Kasumi-1 (cell line): ENCODE measurements around the gene SUCLG2.
A peak's percentile ranks its signal among the peaks of the same experiment; 100 is the strongest.

Experiments
- DNase-seq, 2 experiments: peaks; one replicate each; lab custom pipeline; 2025; lab: John Stamatoyannopoulos, UW

Gene SUCLG2

GRCh38 chr3:67384016-67384415 lies 270.4 kb downstream of the SUCLG2 start:
- DNase-seq = no peak

DNA sequence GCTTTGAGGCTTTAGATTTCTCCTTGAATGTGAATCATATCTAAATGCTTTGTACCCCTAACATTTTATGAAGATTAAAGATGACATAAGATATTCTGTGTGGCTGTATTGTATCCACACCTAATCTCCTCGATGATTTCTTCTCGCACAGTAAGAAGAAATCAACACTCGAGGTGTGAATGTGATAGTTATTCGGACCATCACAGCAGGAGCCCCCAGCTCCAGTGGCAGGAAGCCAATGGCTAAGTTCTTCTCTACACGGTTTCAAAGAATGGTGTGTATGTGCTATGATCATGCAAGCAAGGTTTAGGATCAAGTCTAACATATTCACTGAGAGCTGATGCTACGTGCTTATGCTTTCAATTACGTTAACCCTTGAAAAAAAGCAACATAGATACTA lies 271.0 kb downstream of the SUCLG2 start:
- no peak for DNase-seq

- DNase-seq = no peak
Observed at GRCh38 chr3:67382536-67382935, 271.9 kb downstream of the SUCLG2 start.

DNA sequence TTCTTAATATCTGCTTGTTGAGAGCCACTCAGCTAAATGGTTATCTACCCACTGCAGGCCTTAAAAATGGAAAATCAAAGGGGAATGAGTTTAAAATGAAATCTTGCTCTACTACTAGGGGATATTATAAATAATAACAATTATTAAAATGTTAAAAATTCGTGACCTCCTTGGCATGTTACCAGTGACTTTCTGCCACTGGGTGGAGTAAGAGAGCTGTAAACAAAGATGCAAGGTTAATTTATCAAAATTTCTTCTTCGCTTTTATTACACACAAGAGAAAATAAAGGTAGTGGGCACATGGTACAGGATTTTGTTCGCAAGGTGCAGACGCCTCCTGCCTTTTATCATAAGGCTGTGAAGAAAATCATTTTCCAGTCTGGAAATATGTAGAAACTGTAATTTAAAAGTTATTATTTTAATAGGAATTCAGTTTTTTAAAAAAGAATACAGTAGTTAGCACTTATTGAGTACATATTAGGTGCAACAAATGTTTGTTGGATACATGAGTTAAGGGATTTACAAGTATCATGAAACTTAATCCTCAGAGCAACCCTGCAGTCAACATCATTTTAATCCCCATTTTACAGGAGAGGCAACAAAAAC lies 272.6 kb downstream of the SUCLG2 start:
- DNase-seq = peak; percentile 36 to 37

DNA sequence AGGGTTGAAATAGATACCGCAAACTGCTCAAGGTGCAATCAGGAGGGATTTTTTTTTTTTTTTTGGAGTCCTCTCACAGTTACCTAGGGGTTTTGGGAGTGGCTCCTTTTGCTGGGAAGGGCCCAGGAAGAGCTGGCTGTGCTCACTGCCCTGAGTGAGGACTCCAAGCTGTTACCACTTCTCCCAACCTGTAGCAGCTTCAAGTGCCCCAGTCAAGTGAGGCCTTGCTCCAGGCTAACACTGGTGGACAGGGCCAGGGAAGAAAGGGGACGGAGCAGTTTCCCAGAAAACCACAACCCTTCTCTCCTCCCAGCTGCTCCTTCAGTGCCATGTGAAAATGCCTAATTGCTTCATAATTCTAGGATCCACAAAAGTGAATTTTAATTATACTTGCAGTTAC lies 274.3 kb downstream of the SUCLG2 start:
- DNase-seq = no peak

GRCh38 chr3:67377299-67377698 lies 277.1 kb downstream of the SUCLG2 start:
- DNase-seq = no peak

DNA sequence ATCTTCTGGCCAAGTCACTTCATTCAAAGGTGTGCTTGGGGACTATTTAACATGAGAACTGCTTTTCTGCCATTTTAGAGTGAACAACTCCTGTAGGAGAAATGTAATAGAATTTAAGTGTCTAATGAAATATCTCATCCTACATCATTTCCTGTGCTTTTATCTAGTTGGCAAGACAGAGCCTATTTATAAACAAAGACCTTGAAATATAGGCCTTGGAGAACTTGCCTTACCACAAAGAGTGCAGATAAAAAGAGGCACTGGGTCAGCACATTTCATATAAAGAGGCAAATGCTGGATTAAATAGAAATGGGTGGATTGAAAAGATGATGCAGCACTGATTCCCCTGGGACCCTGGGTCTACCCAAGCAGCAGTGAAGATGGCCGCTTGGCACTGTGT lies 278.0 kb downstream of the SUCLG2 start:
- no peak for DNase-seq

DNA sequence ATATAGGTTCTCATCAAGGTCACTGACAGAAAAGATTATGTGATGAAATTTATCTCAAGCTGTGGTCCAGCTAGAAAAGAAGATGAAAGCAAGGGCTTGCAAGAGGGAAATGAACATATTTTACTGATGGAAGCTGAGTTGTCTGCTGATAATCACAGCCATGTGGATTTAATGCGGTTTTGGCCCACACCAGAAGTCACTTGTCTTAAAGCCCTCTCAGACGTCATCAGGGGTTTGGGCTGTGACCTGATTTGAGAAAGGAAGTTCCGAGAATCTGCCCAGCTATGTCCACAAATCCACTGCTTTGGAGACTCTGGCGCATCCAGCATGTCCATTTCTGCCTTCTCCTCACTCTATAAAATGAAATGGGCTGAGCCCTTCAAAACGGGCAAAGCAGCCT lies 278.4 kb downstream of the SUCLG2 start:
- DNase-seq = no peak

GRCh38 chr3:67362686-67363085 lies 291.7 kb downstream of the SUCLG2 start:
- no peak for DNase-seq

DNA sequence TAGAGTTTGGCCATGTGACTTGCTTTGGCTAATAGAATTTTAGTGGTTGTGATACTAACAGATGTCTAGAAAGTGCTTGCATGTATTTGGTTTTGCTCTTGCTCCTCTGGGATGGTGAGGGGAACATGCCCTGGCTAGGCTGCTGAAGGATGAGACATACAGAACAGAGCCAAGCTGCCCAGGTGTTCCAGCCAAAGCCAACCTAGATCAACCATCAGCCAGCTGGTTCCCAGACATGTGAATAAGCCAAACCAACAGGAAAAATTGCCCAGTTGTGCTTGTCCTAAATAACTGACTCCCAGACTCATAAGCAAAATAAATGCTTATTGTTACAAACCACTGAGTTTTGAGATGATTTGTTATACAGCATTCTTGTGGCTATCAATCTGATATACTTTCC lies 292.6 kb downstream of the SUCLG2 start:
- DNase-seq = no peak

DNA sequence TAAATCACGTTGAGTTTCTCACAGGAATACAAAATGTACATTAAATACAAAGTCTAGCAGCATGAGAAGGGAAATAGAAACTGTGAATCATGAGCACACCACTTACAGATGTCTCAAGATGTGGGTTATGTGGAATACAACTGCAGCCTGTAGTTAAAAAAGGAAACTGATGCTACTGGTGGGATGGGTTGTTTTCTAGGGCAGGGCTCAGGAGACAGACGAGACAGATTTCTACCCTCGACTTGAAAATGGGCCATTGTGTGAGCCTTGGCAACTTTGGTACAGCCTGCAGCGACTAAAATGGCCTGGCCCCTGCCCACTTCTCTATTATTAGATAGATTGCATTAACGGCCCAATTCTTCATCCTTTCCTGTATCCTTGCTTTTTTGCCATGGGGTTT lies 293.1 kb downstream of the SUCLG2 start:
- DNase-seq = no peak

DNA sequence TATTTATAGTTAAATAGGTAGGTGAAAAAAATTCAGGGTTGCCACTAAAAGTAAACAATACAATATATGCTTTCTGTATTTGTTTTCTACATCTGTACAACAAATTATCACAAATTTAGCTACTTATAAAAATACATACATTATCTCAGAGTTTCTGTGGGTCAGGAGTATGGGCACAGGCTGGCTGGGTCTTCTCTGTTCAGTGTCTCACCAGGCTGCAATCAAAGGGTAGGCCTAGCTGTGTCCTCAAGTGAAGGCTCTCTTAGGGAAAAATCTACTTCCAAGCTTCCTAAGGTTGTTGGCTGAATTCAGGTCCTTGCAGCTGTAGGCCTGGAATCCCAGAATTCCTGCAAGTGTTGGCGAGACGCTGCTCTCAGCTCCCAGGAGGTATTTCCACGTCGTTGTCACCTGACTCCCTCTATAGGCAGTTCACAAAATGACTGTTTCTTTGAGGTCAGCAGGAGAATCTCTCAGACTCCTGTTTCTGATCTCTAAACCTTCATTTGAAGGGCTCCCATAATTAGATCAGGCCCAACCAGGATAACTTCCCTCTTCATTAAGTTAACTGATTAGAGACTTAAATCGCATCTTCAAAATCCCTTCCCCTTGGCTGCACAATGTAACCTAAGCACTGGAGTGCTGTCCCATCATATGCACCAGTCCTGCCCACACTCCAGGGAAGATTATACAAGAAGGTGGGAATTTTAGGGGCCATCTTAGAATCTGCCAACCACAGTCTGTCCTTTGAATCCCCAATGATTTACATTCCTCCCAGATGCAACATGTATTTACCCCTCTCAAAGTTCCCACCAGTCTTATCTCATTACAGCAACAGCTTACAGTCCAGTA lies 296.6 kb downstream of the SUCLG2 start:
- peak; percentile 21 to 37 for DNase-seq

DNA sequence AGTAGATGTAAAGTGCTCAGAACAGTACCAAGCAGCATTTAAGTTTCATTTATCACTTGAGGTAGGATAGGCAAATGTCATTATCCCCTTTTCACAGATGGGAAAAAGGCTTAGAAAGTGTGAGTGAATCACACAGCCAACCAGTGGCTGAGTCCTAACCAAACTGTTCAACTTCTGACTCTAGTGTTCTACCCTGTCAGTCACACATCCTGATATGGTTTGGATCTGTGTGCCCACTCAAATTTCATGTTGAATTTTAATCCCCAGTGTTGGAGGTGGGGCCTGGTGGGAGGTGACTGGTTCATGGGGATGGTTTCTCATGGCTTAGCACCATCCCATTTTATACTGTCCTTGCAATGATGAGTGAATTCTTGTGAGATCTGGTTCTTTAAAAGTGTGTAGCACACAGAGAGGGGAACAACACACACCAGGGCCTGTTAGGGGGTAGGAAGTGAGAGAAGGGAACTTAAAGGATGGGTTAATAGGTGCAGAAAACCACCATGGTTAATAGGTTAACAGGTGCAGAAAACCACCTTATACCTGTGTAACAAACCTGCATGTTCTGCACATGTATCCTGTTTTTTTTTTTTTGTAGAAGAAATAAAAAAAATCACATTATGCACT lies 304.7 kb downstream of the SUCLG2 start:
- no peak for DNase-seq

DNA sequence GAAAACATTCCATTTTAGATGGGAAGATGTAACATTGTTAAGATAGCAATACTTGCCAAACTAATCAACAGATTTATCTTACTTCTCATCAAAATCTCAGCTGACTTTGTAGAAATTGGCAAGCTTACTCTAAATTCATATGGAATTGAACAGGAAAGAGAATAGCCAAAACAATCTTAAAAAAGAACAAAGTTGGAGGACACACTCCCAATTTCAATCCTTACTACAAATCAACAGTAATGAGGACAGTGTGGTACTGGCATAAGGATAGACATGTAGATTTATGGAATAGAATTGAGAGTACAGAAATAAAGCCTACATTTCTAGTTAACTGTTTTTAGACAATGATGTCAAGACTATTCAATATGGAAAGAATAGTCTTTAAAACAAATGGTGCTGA lies 308.3 kb downstream of the SUCLG2 start:
- DNase-seq = no peak

DNA sequence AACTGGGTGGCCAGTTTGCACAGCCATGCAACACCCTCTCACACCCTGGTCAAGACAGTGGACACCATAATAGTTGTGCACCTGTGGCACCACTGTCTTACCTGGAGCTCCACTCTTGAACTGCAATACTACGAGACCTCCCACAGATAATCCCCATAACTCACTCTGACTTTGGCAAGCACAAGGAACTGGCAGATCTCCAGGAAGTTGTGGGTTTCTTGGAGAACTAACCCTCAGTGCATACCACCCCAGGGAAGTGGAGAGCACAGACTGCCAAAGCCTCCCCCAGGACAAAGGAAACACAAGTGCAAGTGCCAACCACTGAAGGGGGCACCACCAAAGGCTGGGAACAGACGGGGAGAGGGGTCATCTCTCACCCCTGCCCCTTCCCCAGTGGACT lies 318.6 kb downstream of the SUCLG2 start:
- DNase-seq = peak; percentile 40

GRCh38 chr3:67334588-67334987 lies 319.8 kb downstream of the SUCLG2 start:
- no peak for DNase-seq

GRCh38 chr3:67329358-67329757 lies 325.1 kb downstream of the SUCLG2 start:
- no peak for DNase-seq

GRCh38 chr3:67327582-67327981 lies 326.8 kb downstream of the SUCLG2 start:
- DNase-seq = no peak

DNA sequence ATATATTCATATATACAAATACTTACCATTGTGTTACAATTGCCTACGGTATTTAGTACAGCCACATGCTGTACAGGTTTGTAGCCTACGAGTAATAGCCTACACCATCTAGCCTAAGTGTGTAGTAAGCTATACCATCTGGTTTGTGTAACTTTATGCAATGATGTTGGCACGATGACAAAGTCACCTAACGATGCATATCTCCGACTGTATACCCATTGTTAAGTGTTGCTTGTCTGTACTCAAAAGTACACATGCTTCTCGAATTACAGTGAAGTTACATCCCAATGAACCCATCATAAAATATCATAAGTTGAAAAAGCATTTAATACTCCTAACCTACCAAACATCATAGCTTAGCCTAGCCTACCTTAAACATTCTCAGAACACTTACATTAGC lies 329.2 kb downstream of the SUCLG2 start:
- no peak for DNase-seq
